HepG2 (cell line): Measurements from ENCODE around the gene SNED1. TPM values are rescaled to one million over a fixed set of nuclear protein-coding genes. Genes with fewer than 3 reads are reported as not detected.

ENCODE experiments used
- AKNA ChIP-seq: sonication (generic); formaldehyde crosslinking; IDR thresholded peaks from 2 replicates; pipeline ENCODE4 v1.4.0; 2020; ENCODE audit warnings: missing genetic modification reagents, borderline replicate concordance
- ATF7 ChIP-seq, 2 experiments: fragments of 450-650 bp in 1 of 2; sonication (generic) in 1 of 2; formaldehyde crosslinking in 1 of 2; IDR thresholded peaks; 2 replicates each; pipeline versions ENCODE4 v1.4.0 to v1.6.1; 2016 to 2020; ENCODE audit warnings: antibody characterized with exemption in 1 of 2, mild to moderate bottlenecking in 1 of 2, missing genetic modification reagents in 1 of 2
- BORCS8-MEF2B ChIP-seq: sonication (generic); formaldehyde crosslinking; IDR thresholded peaks from 2 replicates; pipeline ENCODE4 v1.8.0; 2022; ENCODE audit warnings: mild to moderate bottlenecking, missing genetic modification reagents
- CC2D1A ChIP-seq: sonication (generic); formaldehyde crosslinking; IDR thresholded peaks from 2 replicates; pipeline ENCODE4 v1.8.1; 2023; ENCODE audit warnings: mild to moderate bottlenecking, missing genetic modification reagents
- EP300 ChIP-seq, 3 experiments: sonication (generic) in 1 of 3; formaldehyde crosslinking in 1 of 3; IDR thresholded peaks; 2 replicates each; pipeline versions ENCODE4 v1.5.1 to v1.6.1; 2011 to 2020; ENCODE audit warnings: low read depth in 2 of 3, low read length in 2 of 3, borderline replicate concordance in 1 of 3, improper control_type of control experiment in 1 of 3, mild to moderate bottlenecking in 1 of 3, missing genetic modification reagents in 1 of 3, moderate library complexity in 1 of 3
- FOXO4 ChIP-seq: sonication (generic); formaldehyde crosslinking; conservative IDR thresholded peaks from 2 replicates; pipeline ENCODE4 v1.8.1; 2023; ENCODE audit warnings: missing genetic modification reagents
- KMT2B ChIP-seq: IDR thresholded peaks from 2 replicates; pipeline ENCODE4 v1.6.1; 2016; ENCODE audit warnings: missing genetic modification reagents, missing compliant biosample characterization
- NR1H2 ChIP-seq: sonication (generic); formaldehyde crosslinking; IDR thresholded peaks from 2 replicates; pipeline ENCODE4 v1.8.1; 2022; ENCODE audit warnings: low read depth, missing genetic modification reagents, borderline replicate concordance
- POLR2AphosphoS5 ChIP-seq: IDR thresholded peaks from 2 replicates; pipeline ENCODE4 v1.6.1; 2012; ENCODE audit warnings: low read depth, low read length
- TSC22D2 ChIP-seq: sonication (generic); formaldehyde crosslinking; IDR thresholded peaks from 2 replicates; pipeline ENCODE4 v1.5.1; 2020; ENCODE audit warnings: missing genetic modification reagents, mild to moderate bottlenecking, borderline replicate concordance
- U2AF1 ChIP-seq: fragments of 200-400 bp; formaldehyde crosslinking; optimal IDR thresholded peaks from 2 replicates; pipeline ENCODE3; 2017; ENCODE audit warnings: mild to moderate bottlenecking, low read depth, low read length
- ZNF10 ChIP-seq: sonication (generic); formaldehyde crosslinking; IDR thresholded peaks from 2 replicates; pipeline ENCODE4 v1.4.0; 2020; ENCODE audit warnings: mild to moderate bottlenecking, low read depth, missing genetic modification reagents, borderline replicate concordance
- ZNF326 ChIP-seq: sonication (generic); formaldehyde crosslinking; IDR thresholded peaks from 2 replicates; pipeline ENCODE4 v1.4.0; 2020; ENCODE audit warnings: missing genetic modification reagents, borderline replicate concordance
- ZNF546 ChIP-seq: sonication (generic); formaldehyde crosslinking; conservative IDR thresholded peaks from 2 replicates; pipeline ENCODE4 v1.8.1; 2023; ENCODE audit warnings: mild to moderate bottlenecking, missing genetic modification reagents
- ZNF614 ChIP-seq: IDR thresholded peaks from 2 replicates; pipeline ENCODE4 v1.6.1; 2018; ENCODE audit warnings: missing biosample characterization, missing genetic modification reagents, inconsistent platforms, borderline replicate concordance
- ZNF652 ChIP-seq: IDR thresholded peaks from 2 replicates; pipeline ENCODE4 v1.6.1; 2016; ENCODE audit warnings: low read depth, borderline replicate concordance
- ZNF713 ChIP-seq: sonication (generic); formaldehyde crosslinking; IDR thresholded peaks from 2 replicates; pipeline ENCODE4 v1.4.0; 2020; ENCODE audit warnings: mild to moderate bottlenecking, missing genetic modification reagents
- ZSCAN22 ChIP-seq: sonication (generic); formaldehyde crosslinking; IDR thresholded peaks from 2 replicates; pipeline ENCODE4 v1.4.0; 2020; ENCODE audit warnings: mild to moderate bottlenecking, missing genetic modification reagents
- ZSCAN30 ChIP-seq: sonication (generic); formaldehyde crosslinking; IDR thresholded peaks from 2 replicates; pipeline ENCODE4 v1.5.0; 2020; ENCODE audit warnings: mild to moderate bottlenecking, missing genetic modification reagents
- polyA plus RNA-seq, 8 experiments: library from polyadenylated mRNA; depleted of rRNA in 3 of 8; stranded (reverse) in 7 of 8; unstranded in 1 of 8; fragments of >200 nt; fragmentation: Illumina TruSeq in 4 of 8; extraction: Trizol in 4 of 8; gene quantifications; 2 replicates each; pipeline versions ENCODE4 v1.2.1 to v1.2.3, GENCODE V29; 2011 to 2016; ENCODE audit warnings: low read depth in 4 of 8, missing spikeins in 1 of 8, mixed read lengths in 1 of 8; ENCODE audit not compliant: insufficient read depth in 1 of 8
- total RNA-seq, 5 experiments: library from RNA; depleted of rRNA; stranded (reverse); fragments of >200 nt; fragmentation: Illumina TruSeq; extraction: Trizol; gene quantifications; 2 replicates each; pipeline ENCODE4 v1.2.3, GENCODE V29; 2016; ENCODE audit warnings: low read depth in 1 of 5
- TF ChIP-seq, protein P1 (sequence below): sonication (generic); formaldehyde crosslinking; IDR thresholded peaks from 2 replicates; pipeline ENCODE4 v1.8.0; 2022; ENCODE audit warnings: mild to moderate bottlenecking, missing genetic modification reagents
- TF ChIP-seq, protein P2 (sequence below): sonication (generic); formaldehyde crosslinking; IDR thresholded peaks from 2 replicates; pipeline ENCODE4 v1.8.1; 2023; ENCODE audit warnings: mild to moderate bottlenecking, missing genetic modification reagents

SNED1 gene
- total and polyA plus RNA-seq, 2 of the 13 experiments (the other 11 are each of a cell fraction or from before 2014, with no cell fraction given) = 0.15 to 0.65 TPM

- no peak for TF ChIP-seq FOXO4 (CRISPR knock-in tag)
- TF ChIP-seq ZNF614 = no peak
- no peak for TF ChIP-seq ATF7 (IDR thresholded peaks at IDR 0.05)
- TF ChIP-seq ATF7 (CRISPR knock-in tag; IDR thresholded peaks at IDR 0.05) = no peak
- no peak for TF ChIP-seq AKNA (CRISPR knock-in tag)
- TF ChIP-seq TSC22D2 = no peak
- TF ChIP-seq POLR2AphosphoS5 = peak; percentile 76
- peak; percentile 57 for TF ChIP-seq BORCS8-MEF2B
- no peak for TF ChIP-seq U2AF1
- no peak for TF ChIP-seq ZNF546 (CRISPR knock-in tag)
- no peak for TF ChIP-seq ZSCAN30
- no peak; the same call in 1 of the 2 replicates for TF ChIP-seq ZSCAN22
- no peak for TF ChIP-seq ZNF10 (CRISPR knock-in tag)
- no peak for TF ChIP-seq ZNF652 (CRISPR knock-in tag)
- TF ChIP-seq NR1H2 (CRISPR knock-in tag) = no peak
- TF ChIP-seq, protein P1, sequence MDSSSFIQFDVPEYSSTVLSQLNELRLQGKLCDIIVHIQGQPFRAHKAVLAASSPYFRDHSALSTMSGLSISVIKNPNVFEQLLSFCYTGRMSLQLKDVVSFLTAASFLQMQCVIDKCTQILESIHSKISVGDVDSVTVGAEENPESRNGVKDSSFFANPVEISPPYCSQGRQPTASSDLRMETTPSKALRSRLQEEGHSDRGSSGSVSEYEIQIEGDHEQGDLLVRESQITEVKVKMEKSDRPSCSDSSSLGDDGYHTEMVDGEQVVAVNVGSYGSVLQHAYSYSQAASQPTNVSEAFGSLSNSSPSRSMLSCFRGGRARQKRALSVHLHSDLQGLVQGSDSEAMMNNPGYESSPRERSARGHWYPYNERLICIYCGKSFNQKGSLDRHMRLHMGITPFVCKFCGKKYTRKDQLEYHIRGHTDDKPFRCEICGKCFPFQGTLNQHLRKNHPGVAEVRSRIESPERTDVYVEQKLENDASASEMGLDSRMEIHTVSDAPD (CRISPR knock-in tag) = no peak
- no peak for TF ChIP-seq CC2D1A (CRISPR knock-in tag)
- TF ChIP-seq ZNF326 (CRISPR knock-in tag) = no peak
- TF ChIP-seq, protein P2, sequence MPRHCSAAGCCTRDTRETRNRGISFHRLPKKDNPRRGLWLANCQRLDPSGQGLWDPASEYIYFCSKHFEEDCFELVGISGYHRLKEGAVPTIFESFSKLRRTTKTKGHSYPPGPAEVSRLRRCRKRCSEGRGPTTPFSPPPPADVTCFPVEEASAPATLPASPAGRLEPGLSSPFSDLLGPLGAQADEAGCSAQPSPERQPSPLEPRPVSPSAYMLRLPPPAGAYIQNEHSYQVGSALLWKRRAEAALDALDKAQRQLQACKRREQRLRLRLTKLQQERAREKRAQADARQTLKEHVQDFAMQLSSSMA (CRISPR knock-in tag) = no peak
- TF ChIP-seq ZNF713 (CRISPR knock-in tag) = no peak
- TF ChIP-seq EP300 (IDR thresholded peaks at IDR 0.05; ENCODE audit: low read depth in 2 of 2, low read length in 2 of 2) = no peak
- TF ChIP-seq EP300 (CRISPR knock-in tag; IDR thresholded peaks at IDR 0.05; ENCODE audit: borderline replicate concordance) = no peak
- TF ChIP-seq KMT2B (CRISPR knock-in tag) = no peak
These were observed 31.3 kb upstream of the SNED1 start (continued) for GRCh38 chr2:240966906-240967680.
